Measurements from ENCODE around the gene MUC5B. TPM values are rescaled to one million over a fixed set of nuclear protein-coding genes. Genes with fewer than 3 reads are reported as not detected.

Gene MUC5B
- total and polyA plus RNA-seq, 2 donors from 2014 or later = 0.38 TPM; not detected in 1

- Histone ChIP-seq H3K27me3 (ENCODE audit: control insufficient read depth, insufficient read depth, low read length) (peaks cover 4% of the 10 kb centered on the region), H3K9ac (ENCODE audit: low read length in 3 of 3) (no peak overlapping the region), H3K9me3 (ENCODE audit: control insufficient read depth in 2 of 3, insufficient read depth in 1 of 3, low read length in 3 of 3) (no peaks in the 10 kb centered on the region), H3K4me1 (ENCODE audit: control insufficient read depth in 2 of 3, insufficient read depth in 2 of 3, low read depth in 1 of 3, low read length in 3 of 3) (no peaks in the 10 kb centered on the region), H3K36me3 (ENCODE audit: control insufficient read depth in 2 of 3, insufficient read depth in 3 of 3, low read length in 3 of 3) (no peaks in the 10 kb centered on the region), H3K4me3 (ENCODE audit: low read length in 3 of 3) (no peak overlapping the region), H3K27ac (ENCODE audit: low read depth in 2 of 2, low read length in 2 of 2) (no peak overlapping the region)
- no peak for TF ChIP-seq CTCF (IDR thresholded peaks at IDR 0.05; ENCODE audit: borderline replicate concordance, extremely low read depth, insufficient read depth)
- FAIRE-seq = no peak
- intact Hi-C loops (cut with DNase I) = no loop called here
- peak in 2 of 5 donors; percentile 31 to 63 for DNase-seq
Observed at GRCh38 chr11:1197431-1197885, 25.4 kb upstream of the MUC5B start.

GRCh38 chr11:1197886-1198560, 24.8 kb upstream of the MUC5B start:
- no peak for TF ChIP-seq CTCF (IDR thresholded peaks at IDR 0.05; ENCODE audit: borderline replicate concordance, extremely low read depth, insufficient read depth)
- no peaks in the 10 kb centered on the region for H3K36me3 ChIP-seq (ENCODE audit: control insufficient read depth in 2 of 3, insufficient read depth in 3 of 3, low read length in 3 of 3)
- DNase-seq (peak in 1 of 5 donors; percentile 24), FAIRE-seq (no peak)
- intact Hi-C loops (cut with DNase I) = no loop called here
- peaks cover 4% of the 10 kb centered on the region for H3K27me3 ChIP-seq (ENCODE audit: control insufficient read depth, insufficient read depth, low read length)
- H3K4me3 ChIP-seq (ENCODE audit: low read length in 3 of 3) = no peak overlapping the region
- H3K27ac ChIP-seq (ENCODE audit: low read depth in 2 of 2, low read length in 2 of 2) = no peak overlapping the region
- no peak overlapping the region for H3K9ac ChIP-seq (ENCODE audit: low read length in 3 of 3)
- no peaks in the 10 kb centered on the region for H3K9me3 ChIP-seq (ENCODE audit: control insufficient read depth in 2 of 3, insufficient read depth in 1 of 3, low read length in 3 of 3)
- H3K4me1 ChIP-seq (ENCODE audit: control insufficient read depth in 2 of 3, insufficient read depth in 2 of 3, low read depth in 1 of 3, low read length in 3 of 3) = no peaks in the 10 kb centered on the region

GRCh38 chr11:1198561-1199240, 24.2 kb upstream of the MUC5B start:
- no peak overlapping the region for H3K9ac ChIP-seq (ENCODE audit: low read length in 3 of 3)
- no peak overlapping the region for H3K4me3 ChIP-seq (ENCODE audit: low read length in 3 of 3)
- TF ChIP-seq CTCF (IDR thresholded peaks at IDR 0.05; ENCODE audit: borderline replicate concordance, extremely low read depth, insufficient read depth) = no peak
- no peaks in the 10 kb centered on the region for H3K9me3 ChIP-seq (ENCODE audit: control insufficient read depth in 2 of 3, insufficient read depth in 1 of 3, low read length in 3 of 3)
- H3K27me3 ChIP-seq (ENCODE audit: control insufficient read depth, insufficient read depth, low read length) = peaks cover 4% of the 10 kb centered on the region
- intact Hi-C loops (cut with DNase I) = no loop called here
- no peak overlapping the region for H3K27ac ChIP-seq (ENCODE audit: low read depth in 2 of 2, low read length in 2 of 2)
- DNase-seq (peak in 2 of 5 donors; percentile 24 to 70), FAIRE-seq (no peak)
- H3K4me1 ChIP-seq (ENCODE audit: control insufficient read depth in 2 of 3, insufficient read depth in 2 of 3, low read depth in 1 of 3, low read length in 3 of 3) = no peaks in the 10 kb centered on the region
- H3K36me3 ChIP-seq (ENCODE audit: control insufficient read depth in 2 of 3, insufficient read depth in 3 of 3, low read length in 3 of 3) = no peaks in the 10 kb centered on the region
